Vagina (tissue), 2 donors: ENCODE data around the gene GPR35.

Experiments
- POLR2A ChIP-seq, 2 donors: fragments of 450-650 bp; IDR thresholded peaks; one replicate each; pipeline ENCODE4 v1.6.1; 2017; ENCODE audit warnings: antibody characterized with exemption in 2 of 2, mild to moderate bottlenecking in 2 of 2, moderate library complexity in 2 of 2
- POLR2AphosphoS5 ChIP-seq, 2 donors: sonication (generic); formaldehyde crosslinking; IDR thresholded peaks; one replicate each; pipeline ENCODE4 v1.9.0; 2017; ENCODE audit warnings: antibody characterized with exemption in 2 of 2, mild to moderate bottlenecking in 2 of 2, low read depth in 1 of 2; ENCODE audit not compliant: insufficient read depth in 1 of 2
- TF ChIP-seq, protein P1 (sequence below), 3 experiments: fragments of 450-650 bp in 2 of 3; fragments of 200-600 bp in 1 of 3; sonication (generic) in 1 of 3; IDR thresholded peaks; one replicate each; pipeline ENCODE4 v1.5.1; 2017 to 2019; ENCODE audit warnings: antibody characterized with exemption in 3 of 3, mild to moderate bottlenecking in 2 of 3, moderate library complexity in 2 of 3

DNA sequence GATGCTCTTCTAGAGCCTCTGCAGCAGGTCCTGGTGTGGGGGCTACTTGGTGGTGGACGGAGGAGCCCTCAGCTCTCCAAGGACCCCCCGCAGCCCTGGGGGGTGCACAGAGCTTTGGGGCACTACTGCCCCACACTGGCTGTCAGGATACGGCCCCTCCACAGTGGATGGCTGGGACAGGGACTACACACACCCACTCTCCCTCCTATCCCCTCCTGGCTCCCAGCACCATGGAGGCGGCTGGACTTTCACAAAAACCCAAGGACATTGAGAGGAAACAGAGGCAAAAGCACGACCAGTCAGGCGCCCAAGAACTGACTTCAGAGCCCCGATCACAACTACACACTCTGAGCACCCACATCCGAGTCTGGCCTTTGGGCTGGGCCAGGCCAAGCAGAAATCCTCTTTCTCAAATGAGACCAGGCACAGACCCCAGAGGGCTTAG, 12.6 kb downstream of the GPR35 start:
- TF ChIP-seq, protein P1, sequence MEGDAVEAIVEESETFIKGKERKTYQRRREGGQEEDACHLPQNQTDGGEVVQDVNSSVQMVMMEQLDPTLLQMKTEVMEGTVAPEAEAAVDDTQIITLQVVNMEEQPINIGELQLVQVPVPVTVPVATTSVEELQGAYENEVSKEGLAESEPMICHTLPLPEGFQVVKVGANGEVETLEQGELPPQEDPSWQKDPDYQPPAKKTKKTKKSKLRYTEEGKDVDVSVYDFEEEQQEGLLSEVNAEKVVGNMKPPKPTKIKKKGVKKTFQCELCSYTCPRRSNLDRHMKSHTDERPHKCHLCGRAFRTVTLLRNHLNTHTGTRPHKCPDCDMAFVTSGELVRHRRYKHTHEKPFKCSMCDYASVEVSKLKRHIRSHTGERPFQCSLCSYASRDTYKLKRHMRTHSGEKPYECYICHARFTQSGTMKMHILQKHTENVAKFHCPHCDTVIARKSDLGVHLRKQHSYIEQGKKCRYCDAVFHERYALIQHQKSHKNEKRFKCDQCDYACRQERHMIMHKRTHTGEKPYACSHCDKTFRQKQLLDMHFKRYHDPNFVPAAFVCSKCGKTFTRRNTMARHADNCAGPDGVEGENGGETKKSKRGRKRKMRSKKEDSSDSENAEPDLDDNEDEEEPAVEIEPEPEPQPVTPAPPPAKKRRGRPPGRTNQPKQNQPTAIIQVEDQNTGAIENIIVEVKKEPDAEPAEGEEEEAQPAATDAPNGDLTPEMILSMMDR (IDR thresholded peaks at IDR 0.05) = no peak
- no peak for TF ChIP-seq POLR2A (IDR thresholded peaks at IDR 0.05)
- no peak for TF ChIP-seq POLR2AphosphoS5 (IDR thresholded peaks at IDR 0.05; ENCODE audit: insufficient read depth in 1 of 2, low read depth in 1 of 2)
